WTC11 (cell line): ENCODE data around the gene FLRT1.

Experiments used
- ATF3 ChIP-seq: sonication (generic); formaldehyde crosslinking; conservative IDR thresholded peaks from 2 replicates; pipeline ENCODE4 v1.8.1; 2022; ENCODE audit warnings: mild to moderate bottlenecking, missing genetic modification reagents
- ATF6 ChIP-seq: sonication (generic); formaldehyde crosslinking; IDR thresholded peaks from 2 replicates; pipeline ENCODE4 v1.8.1; 2023; ENCODE audit warnings: mild to moderate bottlenecking, missing genetic modification reagents
- CREM ChIP-seq: sonication (generic); formaldehyde crosslinking; IDR thresholded peaks from 2 replicates; pipeline ENCODE4 v1.8.1; 2022; ENCODE audit warnings: mild to moderate bottlenecking, missing genetic modification reagents, moderate library complexity
- CTCF ChIP-seq: fragments of 200-600 bp; IDR thresholded peaks from 2 replicates; pipeline ENCODE4 v1.8.0; 2022; ENCODE audit warnings: antibody characterized with exemption
- FOXP1 ChIP-seq: sonication (generic); formaldehyde crosslinking; IDR thresholded peaks from 2 replicates; pipeline ENCODE4 v1.8.0; 2022; ENCODE audit warnings: missing genetic modification reagents, mild to moderate bottlenecking, moderate library complexity, borderline replicate concordance
- GABPB1 ChIP-seq: sonication (generic); formaldehyde crosslinking; IDR thresholded peaks from 2 replicates; pipeline ENCODE4 v1.8.1; 2023; ENCODE audit warnings: mild to moderate bottlenecking, missing genetic modification reagents
- GRHL2 ChIP-seq: fragments of 250-450 bp; sonication (Bioruptor Pico); IDR thresholded peaks from 2 replicates; pipeline ENCODE4 v1.8.0; 2022; ENCODE audit warnings: mild to moderate bottlenecking, moderate library complexity; ENCODE audit not compliant: insufficient replicate concordance, severe bottlenecking
- JUN ChIP-seq: sonication (generic); formaldehyde crosslinking; IDR thresholded peaks from 2 replicates; pipeline ENCODE4 v1.8.0; 2023; ENCODE audit warnings: mild to moderate bottlenecking, missing genetic modification reagents
- MAX ChIP-seq: sonication (generic); formaldehyde crosslinking; IDR thresholded peaks from 2 replicates; pipeline ENCODE4 v1.8.0; 2022; ENCODE audit warnings: mild to moderate bottlenecking, missing genetic modification reagents
- MYBL2 ChIP-seq: sonication (generic); formaldehyde crosslinking; IDR thresholded peaks from 2 replicates; pipeline ENCODE4 v1.8.1; 2023; ENCODE audit warnings: mild to moderate bottlenecking, moderate library complexity, missing genetic modification reagents
- TP53 ChIP-seq: sonication (generic); formaldehyde crosslinking; IDR thresholded peaks from 2 replicates; pipeline ENCODE4 v1.8.1; 2023; ENCODE audit warnings: mild to moderate bottlenecking, missing genetic modification reagents
- USF2 ChIP-seq: sonication (generic); formaldehyde crosslinking; IDR thresholded peaks from 2 replicates; pipeline ENCODE4 v1.8.1; 2023; ENCODE audit warnings: mild to moderate bottlenecking, missing genetic modification reagents, moderate library complexity
- ZNF317 ChIP-seq: sonication (generic); formaldehyde crosslinking; IDR thresholded peaks from 2 replicates; pipeline ENCODE4 v1.8.1; 2023; ENCODE audit warnings: low read depth, mild to moderate bottlenecking, moderate library complexity, missing genetic modification reagents, borderline replicate concordance
- TF ChIP-seq, protein P1 (sequence below): sonication (generic); formaldehyde crosslinking; IDR thresholded peaks from 2 replicates; pipeline ENCODE4 v1.8.1; 2023; ENCODE audit warnings: mild to moderate bottlenecking, missing genetic modification reagents

DNA sequence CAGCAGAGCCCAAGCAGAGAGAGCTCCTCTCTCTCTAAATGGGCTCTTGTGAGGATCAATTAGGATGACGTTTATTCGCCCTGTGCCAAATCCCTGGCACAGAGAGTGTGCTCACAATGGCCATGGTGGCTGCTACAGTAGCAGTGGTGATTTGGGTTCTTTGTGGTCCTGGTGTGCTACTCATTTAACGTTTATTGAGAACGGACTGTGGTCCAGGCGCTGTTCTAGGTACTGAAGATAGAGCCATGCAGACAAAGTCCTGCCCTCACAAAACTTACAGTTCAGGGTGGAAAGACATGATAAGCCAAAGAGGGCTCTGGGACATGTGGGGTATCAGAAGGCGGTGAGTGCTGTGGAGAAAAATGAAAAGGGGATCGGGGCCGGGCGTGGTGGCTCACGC, 44.2 kb upstream of the FLRT1 start:
- TF ChIP-seq ZNF317 (CRISPR knock-in tag) (no peak), ATF3 (CRISPR knock-in tag) (no peak), CTCF (no peak), MAX (CRISPR knock-in tag) (no peak), MYBL2 (no peak), JUN (CRISPR knock-in tag) (no peak), TP53 (CRISPR knock-in tag) (no peak), FOXP1 (CRISPR knock-in tag) (no peak), CREM (CRISPR knock-in tag) (no peak), GABPB1 (CRISPR knock-in tag) (no peak), ATF6 (CRISPR knock-in tag) (no peak), USF2 (no peak), GRHL2 (no peak)
- TF ChIP-seq, protein P1, sequence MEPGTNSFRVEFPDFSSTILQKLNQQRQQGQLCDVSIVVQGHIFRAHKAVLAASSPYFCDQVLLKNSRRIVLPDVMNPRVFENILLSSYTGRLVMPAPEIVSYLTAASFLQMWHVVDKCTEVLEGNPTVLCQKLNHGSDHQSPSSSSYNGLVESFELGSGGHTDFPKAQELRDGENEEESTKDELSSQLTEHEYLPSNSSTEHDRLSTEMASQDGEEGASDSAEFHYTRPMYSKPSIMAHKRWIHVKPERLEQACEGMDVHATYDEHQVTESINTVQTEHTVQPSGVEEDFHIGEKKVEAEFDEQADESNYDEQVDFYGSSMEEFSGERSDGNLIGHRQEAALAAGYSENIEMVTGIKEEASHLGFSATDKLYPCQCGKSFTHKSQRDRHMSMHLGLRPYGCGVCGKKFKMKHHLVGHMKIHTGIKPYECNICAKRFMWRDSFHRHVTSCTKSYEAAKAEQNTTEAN (CRISPR knock-in tag): no peak
